HG02642 (cell line): ENCODE results near the gene MYH3.
"Not testable (repeated sequence)": the region's sequence is repeated elsewhere in the genome, so short reads cannot be mapped to it uniquely, and the experiment has no call there.

ENCODE experiments used
- ATAC-seq: cut with Tn5 transposase; IDR thresholded peaks from one replicate; pipeline ENCODE4 v1.9.1; 2021; ENCODE audit warnings: mild to moderate bottlenecking; ENCODE audit not compliant: unreplicated experiment, poor library complexity

The MYH3 gene

DNA sequence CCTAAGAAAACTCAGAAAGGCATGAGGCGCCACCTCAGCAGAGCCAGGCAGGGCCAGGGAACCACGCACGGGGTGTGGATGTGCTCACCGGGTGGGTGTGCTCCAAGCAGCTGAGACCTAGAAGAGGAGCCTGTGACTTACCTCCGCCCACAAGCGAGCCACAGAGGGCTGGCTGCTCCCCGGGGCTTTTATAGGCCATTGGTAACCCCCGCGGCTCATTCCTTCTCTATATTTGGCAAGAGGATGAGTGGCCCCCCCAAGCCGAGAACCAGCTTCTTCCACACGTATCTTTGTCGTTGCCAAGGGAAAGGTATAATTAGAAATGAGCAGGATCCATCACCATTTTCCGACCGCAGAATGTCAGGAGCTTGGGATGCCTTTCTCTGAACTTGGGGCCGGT is at the start of gene MYH3:
Gene MYH3, minus strand, starts transcription at position 162 of the 400 bp plus-strand sequence. CDS start 2,245 bp downstream, outside the sequence.
- no peak for ATAC-seq

DNA sequence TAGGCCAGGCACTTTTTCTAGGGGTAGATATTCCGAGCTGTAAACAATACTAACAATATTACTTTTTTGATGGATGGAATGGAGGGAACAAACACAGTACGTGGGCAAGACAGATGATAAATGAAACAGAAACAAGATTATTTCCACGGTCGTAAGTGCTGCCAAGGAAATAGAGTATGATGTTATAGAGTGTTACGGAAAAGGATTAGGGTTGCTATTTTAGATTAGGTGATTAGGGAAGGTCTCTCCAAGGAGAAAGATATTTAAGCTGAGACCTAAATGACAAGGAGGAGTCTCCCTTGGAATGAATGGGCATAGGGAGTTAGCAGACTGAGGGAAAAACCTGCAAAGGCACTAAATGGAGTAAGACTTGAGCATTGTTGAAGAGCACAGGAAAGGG is 48.6 kb upstream of the MYH3 start:
- ATAC-seq: no peak

DNA sequence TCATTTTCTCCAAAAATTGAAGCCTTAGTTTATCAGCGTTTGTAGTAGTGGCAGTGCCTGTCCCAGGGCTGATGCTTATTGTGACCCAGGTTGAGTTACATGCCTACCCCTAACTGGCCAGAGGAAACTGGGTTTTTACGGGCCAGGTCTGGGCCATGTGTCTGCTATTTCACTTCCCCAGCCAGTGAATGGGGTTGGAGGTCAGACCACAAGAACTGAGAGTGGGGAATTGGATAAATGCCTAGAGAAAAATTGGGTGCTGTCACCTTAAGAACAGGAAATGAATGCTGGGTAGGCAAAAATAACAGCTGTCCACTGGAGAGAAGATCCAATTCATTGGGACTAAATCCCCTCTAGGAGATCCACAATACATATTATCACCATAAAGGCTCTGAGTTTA is 45.5 kb upstream of the MYH3 start:
- ATAC-seq: no peak

DNA sequence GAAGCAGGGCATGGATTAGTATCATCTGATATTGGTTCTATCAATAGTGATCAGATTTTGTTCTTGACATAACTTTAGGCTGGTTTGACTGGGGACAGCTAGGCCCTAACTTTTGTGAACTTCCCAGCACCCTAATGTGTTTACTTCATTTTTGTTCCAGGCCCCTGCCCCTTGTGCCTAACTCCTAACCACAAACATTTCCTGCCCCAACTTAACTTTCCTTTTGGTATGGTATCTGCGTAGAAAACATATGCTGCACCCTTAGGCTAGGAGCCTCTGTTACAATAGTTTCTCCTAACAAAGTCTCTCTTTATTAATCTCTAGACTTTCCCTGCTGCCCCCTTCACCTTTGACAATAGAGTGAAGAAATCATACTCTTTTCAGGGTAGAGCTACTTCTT is 42.7 kb upstream of the MYH3 start:
- no peak for ATAC-seq

DNA sequence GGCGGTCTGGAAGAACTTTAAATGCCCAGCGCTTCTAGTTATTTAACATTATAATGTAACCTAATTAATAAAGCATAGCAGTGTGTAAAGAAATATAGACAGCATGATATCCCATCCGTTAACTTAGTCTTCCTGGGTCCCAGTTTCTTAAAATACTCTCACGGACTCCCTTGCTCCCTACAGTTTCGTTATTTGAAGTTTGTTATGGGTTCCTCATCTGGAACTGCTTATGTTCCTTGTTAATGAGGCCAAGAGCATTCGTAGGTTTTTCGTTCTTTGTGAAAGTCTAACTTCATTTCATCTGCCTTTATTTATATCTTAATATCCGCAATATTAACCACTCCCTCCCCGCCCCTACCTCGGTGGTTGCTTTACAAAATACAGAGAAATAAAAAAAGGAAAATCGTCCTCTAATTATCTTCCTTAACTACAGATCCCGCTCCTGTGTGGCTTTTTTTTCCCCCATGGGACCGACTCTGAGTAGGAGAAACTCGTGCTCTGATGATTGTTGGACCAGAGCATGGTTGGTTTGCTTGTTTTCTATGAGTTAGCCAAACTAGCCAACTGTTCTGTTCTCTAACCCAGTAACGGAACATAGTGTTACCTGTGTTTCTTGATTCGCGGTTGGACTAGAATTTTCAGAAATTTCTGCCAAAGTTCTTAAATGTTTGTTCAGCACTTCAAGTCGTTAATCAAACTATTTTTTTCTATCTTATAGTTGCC is 41.1 kb upstream of the MYH3 start:
- ATAC-seq: no peak

DNA sequence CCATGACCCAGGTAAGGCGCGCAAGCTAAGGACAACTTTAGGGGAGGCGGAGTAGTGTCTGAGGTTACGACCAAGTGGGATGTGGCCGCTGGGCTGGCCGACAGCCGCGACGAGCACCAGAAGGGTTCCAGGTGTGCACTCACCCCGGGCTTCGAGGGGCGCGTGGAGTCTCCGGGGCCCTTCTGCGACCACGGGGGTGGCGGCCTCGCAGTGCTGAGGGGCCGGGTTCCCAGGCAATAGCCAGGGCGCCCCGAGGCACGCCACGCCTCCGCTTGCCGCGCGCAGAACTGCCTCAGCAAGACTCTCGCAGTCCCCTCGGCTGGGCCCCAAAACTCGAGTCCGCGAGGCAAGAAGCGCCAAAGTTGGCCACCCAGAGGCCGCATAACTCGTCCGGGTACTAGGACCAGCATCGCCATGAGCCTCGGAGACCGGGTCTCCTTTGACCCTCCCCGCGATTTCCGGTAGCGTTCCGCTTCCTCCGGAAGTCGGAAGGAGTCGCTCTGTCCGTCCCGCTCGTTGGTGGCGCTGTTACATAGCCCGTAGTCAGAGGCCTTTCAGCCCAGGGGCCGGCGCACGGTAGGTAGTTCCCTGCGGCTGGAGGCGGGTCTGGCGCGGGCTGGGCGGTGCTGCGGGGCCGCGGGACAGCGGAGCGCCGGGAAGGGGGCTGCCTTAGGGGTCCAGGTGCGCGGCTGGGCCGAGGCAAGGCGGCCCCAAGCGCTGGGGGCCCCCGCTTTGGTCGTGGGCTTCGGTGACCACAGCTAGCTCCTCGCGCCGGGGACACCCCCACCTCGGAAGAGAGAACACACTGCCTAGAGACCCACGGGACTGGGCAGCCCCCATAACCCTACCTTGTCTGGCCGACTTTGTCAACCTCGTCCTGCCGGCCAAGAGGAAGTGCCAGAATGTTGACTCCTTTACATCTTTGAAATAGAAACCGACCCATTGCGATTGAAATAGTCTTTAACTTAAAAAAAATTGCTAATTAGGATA is 40.3 kb upstream of the MYH3 start, which contains the start of the genes ADPRM and SCO1:
Gene ADPRM, plus strand, starts transcription at position 503 of the 990 bp plus-strand sequence. CDS start 7,333 bp downstream, outside the sequence.
Gene SCO1, minus strand, starts transcription at position 442 of the 990 bp plus-strand sequence. Its CDS starts 26 bp downstream, at position 416.
- ATAC-seq: peak; percentile 96

DNA sequence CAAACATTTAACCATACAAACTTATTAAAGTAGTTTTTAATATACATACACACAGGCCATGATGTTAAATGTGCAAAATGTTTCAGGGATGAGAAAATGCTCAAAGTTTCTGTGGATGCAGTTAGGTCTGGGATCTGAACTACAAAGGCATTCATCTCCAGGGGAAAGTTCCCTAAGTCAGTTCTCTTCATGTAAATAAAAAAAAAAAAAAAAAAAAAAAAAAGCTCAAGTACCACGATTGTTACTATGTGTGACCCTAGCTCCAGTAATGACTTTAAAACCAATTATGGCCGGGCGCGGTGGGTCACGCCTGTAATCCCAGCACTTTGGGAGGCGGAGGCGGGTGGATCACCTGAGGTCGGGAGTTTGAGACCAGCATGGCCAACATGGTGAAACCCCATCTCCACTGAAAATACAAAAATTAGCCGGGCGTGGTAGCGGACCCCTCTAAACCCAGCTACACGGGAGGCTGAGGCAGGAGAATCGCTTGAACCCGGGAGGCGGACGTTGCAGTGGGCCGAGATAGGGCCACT is 38.8 kb upstream of the MYH3 start:
- not testable (repeated sequence) for ATAC-seq

DNA sequence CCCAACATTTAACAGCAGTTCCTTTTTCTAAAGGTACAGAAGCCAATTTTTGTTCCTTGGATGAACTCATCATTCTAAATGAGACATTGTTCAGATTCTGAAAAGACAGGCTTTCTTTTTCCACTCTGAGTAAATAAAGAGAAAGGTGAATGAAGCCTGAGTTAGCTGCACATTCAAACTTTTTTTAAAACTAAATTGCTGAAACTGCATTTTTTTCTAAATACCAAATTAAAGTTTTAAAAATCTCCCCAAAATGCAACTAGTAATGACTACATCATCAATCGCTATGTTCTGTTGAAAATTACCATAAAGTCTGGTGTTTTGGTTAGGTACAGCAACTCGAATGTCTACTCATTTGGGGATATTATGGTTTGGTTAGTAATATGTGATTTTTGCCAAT is 30.4 kb upstream of the MYH3 start:
- no peak for ATAC-seq

DNA sequence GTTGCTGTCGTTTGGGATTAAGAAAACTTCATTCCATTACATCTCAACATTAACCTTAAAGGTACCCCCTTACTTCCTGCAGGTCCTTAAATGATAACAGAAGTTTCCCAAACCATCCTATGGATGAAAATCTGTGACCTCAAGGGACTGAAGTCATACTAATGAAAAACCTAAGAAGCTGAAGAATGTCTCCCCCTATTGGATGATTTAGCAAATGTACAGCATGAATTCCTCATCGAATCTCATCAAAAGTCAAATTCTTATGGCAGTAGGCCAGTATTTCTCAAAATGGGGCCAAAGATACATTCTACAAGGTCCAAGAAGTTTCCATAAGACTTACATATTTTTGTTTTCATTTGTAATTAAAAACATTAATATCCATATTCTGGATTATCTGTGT is 26.7 kb upstream of the MYH3 start:
- ATAC-seq: no peak

DNA sequence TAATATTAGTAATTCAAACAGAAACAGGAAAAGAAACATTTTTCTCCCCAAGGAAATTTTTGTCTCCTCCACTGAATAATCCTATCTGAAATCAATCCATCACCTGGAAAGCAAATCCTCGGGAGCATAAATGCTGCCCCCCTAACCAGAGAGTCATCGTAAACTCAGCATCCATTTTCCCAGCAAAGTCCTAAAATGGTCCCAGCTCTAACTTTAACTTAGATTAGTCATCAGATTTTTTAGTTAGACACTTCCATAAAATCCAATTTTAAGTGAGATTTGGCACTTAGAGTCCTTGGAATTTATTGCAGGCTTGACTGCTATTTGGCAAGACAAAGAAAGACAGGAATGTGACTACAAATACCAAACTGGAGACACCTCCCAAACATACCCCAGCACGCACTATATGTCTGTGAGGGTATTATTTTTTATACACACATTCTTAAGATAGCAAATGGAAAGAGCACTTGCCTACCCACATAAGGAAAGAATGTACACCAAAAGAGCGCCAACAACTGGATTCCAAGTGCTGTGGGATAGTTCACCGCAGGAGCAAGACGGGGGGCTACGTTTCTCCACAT is 24.8 kb upstream of the MYH3 start:
- no peak for ATAC-seq

DNA sequence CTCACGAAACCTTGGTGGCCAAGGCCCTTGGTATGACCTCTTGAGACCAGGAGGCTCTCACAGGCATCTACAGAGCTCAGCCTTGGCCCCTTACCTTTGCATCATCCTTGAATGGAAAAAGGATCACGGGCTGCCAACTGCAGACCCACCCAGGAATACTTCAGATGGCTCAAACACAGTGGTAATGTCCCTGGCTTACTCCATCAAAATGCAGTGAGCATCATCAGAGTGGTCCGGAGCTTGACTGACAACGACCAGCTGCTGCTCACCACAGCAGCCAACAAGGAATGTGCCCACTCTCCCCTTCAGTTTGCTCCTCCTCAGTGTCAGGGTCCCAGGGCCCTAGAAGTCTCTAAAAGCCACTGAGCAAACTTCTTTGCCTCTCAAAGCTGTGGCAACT is 17.6 kb upstream of the MYH3 start:
- ATAC-seq: no peak

DNA sequence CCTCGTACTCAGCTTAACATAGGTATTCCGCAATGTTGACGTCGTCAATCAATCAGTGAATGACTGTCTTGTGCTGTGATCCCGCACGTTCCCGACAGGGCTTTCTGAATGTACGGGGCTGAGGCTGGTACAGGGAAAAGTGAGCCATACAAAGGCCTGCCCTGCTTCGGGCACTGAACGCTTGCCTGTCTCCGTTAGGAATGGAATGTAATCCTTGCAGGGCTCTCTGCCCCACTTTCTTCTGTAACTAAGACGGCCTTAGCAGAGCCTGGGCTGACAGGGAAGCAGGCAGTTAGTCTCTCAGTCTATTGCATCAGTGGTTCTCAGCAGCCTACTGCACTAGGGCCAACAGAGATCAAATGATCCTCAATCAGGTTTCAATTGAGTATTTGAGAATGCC is 16.2 kb upstream of the MYH3 start:
- no peak for ATAC-seq

DNA sequence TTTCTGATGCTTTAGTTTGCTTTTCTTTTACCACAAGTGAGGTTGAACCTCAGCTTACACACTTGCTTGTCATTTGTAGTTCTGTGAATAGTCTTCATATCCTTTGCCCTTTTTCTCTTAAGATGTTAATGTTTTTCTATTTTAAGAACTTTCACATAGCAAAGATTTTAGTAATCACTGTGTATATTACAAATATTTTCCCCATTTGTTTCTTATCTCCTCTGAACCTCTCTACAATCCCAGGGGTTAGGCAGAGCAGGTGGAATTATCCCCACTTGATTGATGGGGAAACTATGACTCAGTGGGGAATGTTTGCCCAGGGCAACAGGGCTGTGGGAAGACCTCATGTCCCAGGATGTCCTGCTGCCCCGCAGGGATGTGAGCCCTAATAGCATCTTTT is 11.7 kb upstream of the MYH3 start:
- ATAC-seq: no peak

DNA sequence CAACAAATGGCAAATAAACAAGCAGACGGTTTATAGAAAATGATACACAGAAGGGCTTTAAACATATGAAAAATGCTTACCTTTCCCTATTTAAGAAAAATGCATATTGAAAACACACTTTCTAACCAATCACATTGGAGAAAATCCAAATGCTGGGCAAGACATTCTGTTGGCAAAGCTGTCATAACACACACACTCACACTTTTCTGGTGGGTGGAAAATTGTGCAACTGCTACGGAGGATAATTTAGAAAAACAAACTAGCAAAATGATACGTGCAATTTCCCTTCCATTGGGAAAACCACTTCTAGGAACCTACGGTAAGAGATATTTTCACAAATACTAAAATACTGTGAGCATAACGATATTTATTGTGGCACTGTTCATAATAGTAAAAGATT is 9.8 kb upstream of the MYH3 start:
- ATAC-seq: no peak

DNA sequence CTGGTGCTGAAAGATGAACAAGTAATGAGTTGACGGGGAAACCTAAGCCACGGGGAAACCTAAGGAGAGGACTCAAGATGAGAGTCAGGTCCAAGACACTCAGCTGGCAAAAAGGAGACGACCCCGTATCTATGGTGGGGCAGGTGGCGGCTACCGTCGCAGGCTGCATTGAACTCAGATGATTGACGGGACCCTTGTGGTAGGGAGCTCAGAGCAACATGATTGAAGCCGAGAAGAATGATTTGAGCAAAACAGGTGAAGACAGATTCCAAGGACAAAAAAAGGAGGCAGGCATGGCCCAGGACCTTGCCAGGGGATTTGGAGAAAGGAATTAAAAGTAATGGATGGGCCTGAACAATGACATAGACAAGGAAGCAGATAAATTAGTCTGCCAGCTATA is 7.5 kb upstream of the MYH3 start:
- ATAC-seq: no peak

DNA sequence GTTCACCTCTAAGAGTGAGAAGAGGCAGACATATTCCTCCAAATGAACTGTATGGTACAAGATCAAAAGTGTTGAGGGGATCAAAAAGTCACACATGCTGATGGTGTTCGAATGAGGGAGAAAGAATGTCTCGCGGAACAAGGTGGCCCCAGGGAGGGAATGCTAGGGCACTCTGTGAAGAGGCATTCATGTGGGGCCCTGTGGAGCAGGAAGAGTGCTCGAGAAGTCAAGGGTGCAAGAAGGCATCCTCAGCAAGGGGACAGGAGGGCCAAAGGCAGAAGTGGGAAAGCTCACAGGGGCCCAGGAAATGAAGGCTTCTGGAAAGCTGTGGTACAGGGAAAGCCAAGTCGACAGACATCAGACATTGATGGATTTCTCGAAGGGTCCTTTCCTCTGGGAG is 6.1 kb upstream of the MYH3 start:
- ATAC-seq: no peak

DNA sequence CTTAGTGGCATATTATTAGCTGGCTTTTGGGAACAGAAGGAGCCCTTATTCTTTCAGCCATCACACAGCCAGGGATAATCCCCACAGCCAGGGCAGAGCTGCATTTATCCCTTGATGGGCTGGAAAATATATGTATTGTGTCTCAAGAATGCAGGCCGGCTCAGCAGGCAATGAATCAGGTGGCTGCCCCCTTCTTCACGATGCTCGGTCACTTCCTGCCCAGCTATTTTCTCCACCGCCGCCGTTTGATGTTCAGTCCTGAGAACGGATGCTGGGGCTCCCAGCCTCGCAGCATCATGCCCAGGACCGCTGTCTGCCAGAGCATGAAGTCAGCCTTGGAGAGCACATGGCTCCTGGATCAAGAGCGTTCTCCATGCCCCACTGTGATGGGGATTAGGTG is 4.3 kb upstream of the MYH3 start:
- no peak for ATAC-seq

DNA sequence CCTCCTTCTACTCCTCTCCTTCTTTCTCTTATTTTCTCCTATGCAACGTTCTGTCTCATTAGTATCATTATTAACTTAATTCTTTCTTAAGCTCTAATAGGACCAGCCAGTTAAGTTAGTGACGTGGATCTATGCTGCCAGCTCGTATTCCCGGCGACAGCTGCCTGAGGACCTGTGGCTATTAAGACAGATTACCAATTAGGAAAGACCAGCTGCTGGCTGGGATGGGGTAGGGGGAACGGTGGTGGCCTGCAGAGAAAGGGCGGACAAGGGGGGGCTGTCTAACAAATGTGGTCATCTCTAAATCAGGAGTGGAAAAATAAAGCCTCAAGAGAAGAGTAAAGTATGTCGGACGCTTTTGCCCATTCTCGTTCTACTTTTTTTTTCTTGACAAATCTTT is 770 bp upstream of the MYH3 start:
- no peak for ATAC-seq

DNA sequence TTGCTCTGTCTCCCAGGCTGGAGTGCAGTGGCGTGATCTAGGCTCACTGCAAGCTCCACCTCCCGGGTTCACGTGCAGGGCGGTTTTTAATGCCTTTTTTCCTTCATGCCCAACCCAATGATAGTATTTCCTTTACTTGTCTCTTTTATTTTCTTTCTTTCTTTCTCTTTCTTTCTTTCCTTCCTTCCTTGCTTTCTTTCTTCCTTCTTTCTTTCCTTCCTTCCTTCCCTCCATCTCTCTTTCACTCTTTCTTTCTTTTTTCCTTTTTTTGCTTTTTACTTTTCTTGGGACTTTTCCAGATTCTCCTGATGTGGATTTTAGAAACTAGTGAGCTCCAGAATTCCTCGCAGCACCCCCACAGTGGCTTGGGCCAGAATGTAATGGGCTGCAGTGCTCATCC is 3.1 kb downstream of the MYH3 start:
- ATAC-seq: no peak

DNA sequence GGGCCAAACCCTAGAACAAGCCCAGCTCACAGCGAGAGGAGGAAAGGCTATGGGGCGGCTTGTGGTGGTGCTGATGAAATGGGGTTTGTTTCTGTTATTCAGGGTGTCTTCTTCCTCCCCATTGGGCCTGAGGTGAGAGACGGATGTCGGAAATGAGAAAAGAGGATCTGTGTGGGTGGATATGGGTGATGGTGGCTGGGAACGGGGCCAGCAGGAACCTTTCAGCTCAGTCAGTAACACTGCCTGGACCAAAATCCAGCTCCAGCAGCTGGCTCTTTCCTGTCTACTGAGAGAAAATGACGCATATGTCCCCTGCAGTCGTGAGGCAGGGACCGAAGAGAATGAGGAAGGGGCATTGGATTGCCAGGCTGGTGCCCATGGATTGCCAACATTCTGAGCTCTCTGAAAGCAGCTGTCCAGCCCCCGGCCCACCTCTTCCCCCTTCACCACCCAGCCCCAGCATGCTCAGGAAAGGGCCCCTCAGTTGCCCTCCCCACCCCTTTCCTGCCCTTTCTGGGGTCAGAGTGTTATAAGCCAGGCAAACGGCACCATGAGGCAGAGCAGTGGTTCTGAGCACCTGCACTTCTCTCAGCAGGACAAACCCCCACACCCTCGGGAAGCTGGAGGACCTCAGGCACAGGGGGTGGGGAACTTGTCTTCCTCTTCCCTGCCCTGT is 4.0 kb downstream of the MYH3 start:
- peak; percentile 68 for ATAC-seq
